Activated CD8-positive, alpha-beta T cell treated with anti-CD3 and anti-CD28 coated beads for 36 hours (primary cell): ENCODE measurements around the gene NEDD9. TPM values are rescaled to one million over a fixed set of nuclear protein-coding genes. Genes with fewer than 3 reads are reported as not detected.

Experiments used
- ATAC-seq: fragments of 200-7000 bp; cut with Tn5 transposase; one replicate; pipeline ENCODE4 v1.10.0; 2021; ENCODE audit warnings: mild to moderate bottlenecking, moderate library complexity
- CTCF ChIA-PET: fragments of 350-600 bp; sonication (Branson Sonifier 250); formaldehyde crosslinking; loops from one replicate; lab custom pipeline; 2021; ENCODE audit warnings: antibody characterized with exemption; lab: Charles Lee
- POLR2A ChIA-PET: fragments of 350-600 bp; sonication (Branson Sonifier 250); formaldehyde crosslinking; loops from one replicate; lab custom pipeline; 2021; ENCODE audit warnings: antibody characterized with exemption; lab: Charles Lee
- DNase-seq: peaks from one replicate; pipeline ENCODE4 v3.0.0-alpha.2; 2020
- H3K27ac Mint-ChIP-seq: one replicate; pipeline ENCODE4 v1.8.0; 2021; ENCODE audit warnings: mild to moderate bottlenecking, mixed read lengths
- H3K27me3 Mint-ChIP-seq: one replicate; pipeline ENCODE4 v1.8.0; 2021; ENCODE audit warnings: mixed read lengths
- H3K36me3 Mint-ChIP-seq: one replicate; pipeline ENCODE4 v1.8.0; 2021; ENCODE audit warnings: low read depth, mixed read lengths
- H3K4me1 Mint-ChIP-seq: one replicate; pipeline ENCODE4 v1.8.0; 2021; ENCODE audit warnings: low read depth, mixed read lengths
- H3K4me3 Mint-ChIP-seq: one replicate; pipeline ENCODE4 v1.8.0; 2021; ENCODE audit warnings: mild to moderate bottlenecking, moderate library complexity, mixed read lengths
- H3K9me3 Mint-ChIP-seq: one replicate; pipeline ENCODE4 v1.8.0; 2021; ENCODE audit warnings: mixed read lengths
- intact Hi-C: fragments of 100-400 bp; cut with micrococcal nuclease; formaldehyde crosslinking; loops from one replicate; pipeline ENCODE4 v1.10.0; 2022
- total RNA-seq, 2 experiments: library from RNA; stranded (reverse); gene quantifications; one replicate each; pipeline ENCODE4 v1.2.3, GENCODE V29; 2021
- TF ChIP-seq, protein P1 (sequence below): fragments of 200-600 bp; IDR thresholded peaks from one replicate; pipeline ENCODE4 v1.8.0; 2022; ENCODE audit warnings: antibody characterized with exemption, mild to moderate bottlenecking

NEDD9 gene
- total RNA-seq, 2 experiments from 2014 or later: 26.6 to 29.7 TPM

DNA sequence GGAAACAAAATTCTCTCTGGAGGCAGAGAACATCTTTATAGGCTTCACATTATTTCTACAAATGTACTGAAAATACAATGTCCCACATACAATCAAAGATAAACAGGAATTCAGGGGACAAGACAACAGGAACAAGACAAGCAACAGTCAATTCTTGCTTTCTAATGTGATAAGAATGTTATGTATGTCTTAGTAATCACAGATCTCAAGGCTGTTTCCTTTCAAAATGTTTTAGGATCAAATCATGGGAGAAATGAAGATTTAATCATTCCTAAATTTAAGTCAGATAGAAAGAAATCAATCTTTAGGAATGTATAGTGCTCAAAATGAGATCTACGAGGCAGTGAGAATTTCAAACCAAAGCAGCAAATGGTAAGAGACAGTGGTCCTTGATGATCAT, 32.1 kb downstream of the NEDD9 start:
- no peak for DNase-seq
- TF ChIP-seq, protein P1, sequence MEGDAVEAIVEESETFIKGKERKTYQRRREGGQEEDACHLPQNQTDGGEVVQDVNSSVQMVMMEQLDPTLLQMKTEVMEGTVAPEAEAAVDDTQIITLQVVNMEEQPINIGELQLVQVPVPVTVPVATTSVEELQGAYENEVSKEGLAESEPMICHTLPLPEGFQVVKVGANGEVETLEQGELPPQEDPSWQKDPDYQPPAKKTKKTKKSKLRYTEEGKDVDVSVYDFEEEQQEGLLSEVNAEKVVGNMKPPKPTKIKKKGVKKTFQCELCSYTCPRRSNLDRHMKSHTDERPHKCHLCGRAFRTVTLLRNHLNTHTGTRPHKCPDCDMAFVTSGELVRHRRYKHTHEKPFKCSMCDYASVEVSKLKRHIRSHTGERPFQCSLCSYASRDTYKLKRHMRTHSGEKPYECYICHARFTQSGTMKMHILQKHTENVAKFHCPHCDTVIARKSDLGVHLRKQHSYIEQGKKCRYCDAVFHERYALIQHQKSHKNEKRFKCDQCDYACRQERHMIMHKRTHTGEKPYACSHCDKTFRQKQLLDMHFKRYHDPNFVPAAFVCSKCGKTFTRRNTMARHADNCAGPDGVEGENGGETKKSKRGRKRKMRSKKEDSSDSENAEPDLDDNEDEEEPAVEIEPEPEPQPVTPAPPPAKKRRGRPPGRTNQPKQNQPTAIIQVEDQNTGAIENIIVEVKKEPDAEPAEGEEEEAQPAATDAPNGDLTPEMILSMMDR: no peak
- H3K4me1 Mint-ChIP-seq: peaks cover 59% of the 10 kb centered on the region
- no peak overlapping the region for H3K4me3 Mint-ChIP-seq
- no peak for ATAC-seq
- H3K27ac Mint-ChIP-seq: no peak overlapping the region
- ChIA-PET POLR2A (interaction anchor here (2.6 kb wide), 1 partner anchor 14 kb away, joined by 6 read pairs; no protein-coding TSS in a partner anchor), CTCF (interaction anchor here (1.1 kb wide), 1 partner anchor 167 kb away, joined by 3 read pairs; no protein-coding TSS in a partner anchor)
- peaks cover 54% of the 10 kb centered on the region for H3K36me3 Mint-ChIP-seq
- H3K27me3 Mint-ChIP-seq: no peaks in the 10 kb centered on the region
- intact Hi-C loops: no loop called here
- no peaks in the 10 kb centered on the region for H3K9me3 Mint-ChIP-seq

DNA sequence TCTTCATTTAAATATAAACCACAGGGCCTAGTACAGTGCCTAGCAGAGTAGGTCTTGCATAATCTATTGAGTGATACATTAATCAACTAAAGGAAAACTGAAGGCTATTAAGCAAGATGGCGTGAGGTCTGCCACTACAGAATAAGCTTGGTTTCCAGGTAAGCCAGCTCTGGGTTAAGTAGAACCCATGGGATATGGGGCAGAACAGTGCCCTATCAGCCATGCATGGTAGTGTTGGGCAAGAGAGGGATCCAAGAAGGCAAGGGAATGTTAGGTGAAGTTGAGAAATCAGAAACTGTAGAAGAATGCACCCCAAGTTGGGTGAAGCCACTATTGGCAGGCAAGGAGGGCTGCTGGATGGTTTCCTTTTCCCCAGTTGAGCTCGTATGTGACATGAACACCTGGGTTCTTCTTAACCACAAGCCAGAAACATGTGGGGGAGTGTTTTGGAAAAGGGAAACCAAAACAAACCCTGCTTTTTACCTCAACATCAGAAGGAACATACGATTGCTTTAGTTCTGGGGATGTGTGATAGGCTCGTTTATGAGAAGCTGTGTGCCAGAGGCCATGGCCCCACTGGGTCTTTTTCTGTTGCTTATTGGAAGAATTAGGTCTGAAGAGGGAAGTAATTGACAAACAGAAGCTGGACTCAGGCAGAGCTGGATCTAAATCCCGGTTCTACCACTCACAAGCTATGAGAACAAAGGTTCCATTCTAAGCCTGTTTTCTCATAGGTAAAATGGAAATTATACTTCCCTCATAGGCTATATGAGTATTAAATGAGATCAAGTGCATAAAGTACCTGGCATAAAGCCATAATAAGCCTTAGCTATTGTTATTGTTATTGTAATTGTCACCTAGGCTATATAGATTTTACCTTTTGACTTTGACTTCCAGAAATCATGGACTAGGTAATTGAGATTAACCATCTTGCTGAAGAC, 33.5 kb downstream of the NEDD9 start:
- H3K27ac Mint-ChIP-seq: peak overlapping the region; percentile 84
- DNase-seq: peak; percentile 58
- TF ChIP-seq, protein P1: no peak
- ChIA-PET CTCF (interaction anchor here (1.0 to 2.3 kb wide), 5 partner anchors 11 to 297 kb away, joined by 3 to 11 read pairs (median 4); no protein-coding TSS in a partner anchor), POLR2A (interaction anchor here (0.9 to 2.6 kb wide), 5 partner anchors 10 to 33 kb away, joined by 3 to 6 read pairs (median 4); partner anchors contain the start of gene NEDD9)
- H3K4me1 Mint-ChIP-seq: peaks cover 58% of the 10 kb centered on the region
- no peaks in the 10 kb centered on the region for H3K27me3 Mint-ChIP-seq
- intact Hi-C loops: no loop called here
- no peaks in the 10 kb centered on the region for H3K9me3 Mint-ChIP-seq
- no peak overlapping the region for H3K4me3 Mint-ChIP-seq
- peak; percentile 70 for ATAC-seq
- H3K36me3 Mint-ChIP-seq: peaks cover 58% of the 10 kb centered on the region

DNA sequence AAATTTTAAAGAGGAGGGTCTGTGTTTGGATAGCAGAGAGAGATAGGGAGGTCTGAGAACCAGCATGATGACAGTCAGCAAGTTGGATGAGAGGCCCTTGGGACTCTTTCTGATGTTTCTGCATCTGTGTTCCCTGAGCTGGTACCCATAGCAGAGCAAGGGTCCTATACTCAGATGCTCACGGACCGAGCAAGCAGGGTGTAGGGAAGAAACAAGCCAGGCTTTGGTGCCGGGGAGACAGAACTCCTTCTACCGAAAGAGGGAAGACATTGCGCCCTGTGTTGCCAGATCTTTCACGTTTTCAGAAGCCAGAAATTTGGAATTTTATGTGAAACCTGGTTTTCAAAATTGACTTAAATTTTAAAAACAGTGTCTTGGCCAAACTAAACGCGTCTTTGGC, 34.6 kb downstream of the NEDD9 start:
- Mint-ChIP-seq H3K27me3 (no peaks in the 10 kb centered on the region), H3K4me3 (no peak overlapping the region), H3K27ac (no peak overlapping the region), H3K36me3 (peaks cover 58% of the 10 kb centered on the region), H3K4me1 (peaks cover 47% of the 10 kb centered on the region), H3K9me3 (no peaks in the 10 kb centered on the region)
- CTCF ChIA-PET: interaction anchor here (0.9 to 2.3 kb wide), 3 partner anchors 10 to 298 kb away, joined by 3 to 10 read pairs (median 3); no protein-coding TSS in a partner anchor
- no peak for DNase-seq
- no peak for ATAC-seq
- TF ChIP-seq, protein P1: no peak
- intact Hi-C loops: no loop called here
- POLR2A ChIA-PET: no interaction called here

DNA sequence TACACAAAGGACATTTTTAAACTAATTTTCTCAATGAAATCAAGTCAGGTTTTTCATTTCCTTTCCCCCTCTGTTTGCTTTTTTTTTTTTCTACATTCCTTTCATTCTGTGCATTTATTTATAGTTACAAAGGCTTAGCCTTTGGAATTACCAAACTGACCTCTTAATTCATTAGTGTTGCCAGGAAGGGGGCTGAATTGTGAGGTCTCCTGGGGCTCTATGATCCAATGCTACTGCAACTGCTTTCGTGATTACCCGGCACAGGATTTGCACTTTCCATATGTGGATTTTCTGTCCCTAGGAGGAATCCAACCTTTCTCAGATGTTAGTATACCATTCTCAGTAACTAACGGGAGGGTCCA, 35.3 kb downstream of the NEDD9 start:
- ATAC-seq: no peak

More for the DNA sequence above, 35.3 kb downstream of the NEDD9 start:
- Mint-ChIP-seq H3K27ac (no peak overlapping the region), H3K27me3 (no peaks in the 10 kb centered on the region), H3K4me1 (peaks cover 42% of the 10 kb centered on the region), H3K36me3 (peaks cover 57% of the 10 kb centered on the region), H3K4me3 (no peak overlapping the region), H3K9me3 (no peaks in the 10 kb centered on the region)
- intact Hi-C loops: no loop called here
- no peak for DNase-seq
- TF ChIP-seq, protein P1: no peak
- POLR2A ChIA-PET: no interaction called here
- CTCF ChIA-PET: interaction anchor here (0.9 to 1.0 kb wide), 2 partner anchors 25 to 299 kb away, joined by 3 read pairs; no protein-coding TSS in a partner anchor
